ENCODE results near the gene SHC1. TPM values are rescaled to one million over a fixed set of nuclear protein-coding genes. Genes with fewer than 3 reads are reported as not detected.

SHC1 gene
- total RNA-seq, 2 donors from 2014 or later = 69.5 to 80.5 TPM

GRCh38 chr1:154948079-154948478 lies 22.5 kb downstream of the SHC1 start:
- no peak overlapping the region for H3K27ac ChIP-seq
- no peaks in the 10 kb centered on the region for H3K27me3 ChIP-seq
- DNase-seq (ENCODE audit: low spot score) = no peak
- no peak overlapping the region for H3K4me3 ChIP-seq
- H3K36me3 ChIP-seq = peaks cover 22% of the 10 kb centered on the region
- H3K9me3 ChIP-seq = no peaks in the 10 kb centered on the region
- peaks cover 0 to 30% of the 10 kb centered on the region in 2 donors for H3K4me1 ChIP-seq
- no peak for TF ChIP-seq CTCF (IDR thresholded peaks at IDR 0.05)

- Histone ChIP-seq H3K27me3 (no peaks in the 10 kb centered on the region), H3K27ac (no peak overlapping the region), H3K9me3 (no peaks in the 10 kb centered on the region), H3K4me3 (no peak overlapping the region), H3K4me1 (peaks cover 0 to 32% of the 10 kb centered on the region in 2 donors), H3K36me3 (peaks cover 19% of the 10 kb centered on the region)
- DNase-seq (ENCODE audit: low spot score) = no peak
- TF ChIP-seq CTCF (IDR thresholded peaks at IDR 0.05) = no peak
These were observed 24.3 kb downstream of the SHC1 start for GRCh38 chr1:154945962-154946850.

- Histone ChIP-seq H3K27me3 (no peaks in the 10 kb centered on the region), H3K4me1 (peaks cover 0 to 40% of the 10 kb centered on the region in 2 donors), H3K36me3 (peaks cover 15% of the 10 kb centered on the region), H3K4me3 (no peak overlapping the region), H3K9me3 (no peaks in the 10 kb centered on the region), H3K27ac (peak overlapping the region; percentile 60 to 66)
- no peak for DNase-seq (ENCODE audit: low spot score)
- TF ChIP-seq CTCF (IDR thresholded peaks at IDR 0.05) = no peak
These were observed 25.2 kb downstream of the SHC1 start for GRCh38 chr1:154945160-154945961.

- H3K36me3 ChIP-seq = peaks cover 15% of the 10 kb centered on the region
- peak overlapping the region; percentile 60 to 66 for H3K27ac ChIP-seq
- no peak overlapping the region for H3K4me3 ChIP-seq
- H3K27me3 ChIP-seq = no peaks in the 10 kb centered on the region
- H3K9me3 ChIP-seq = no peaks in the 10 kb centered on the region
- DNase-seq (ENCODE audit: low spot score) = no peak
- TF ChIP-seq CTCF (IDR thresholded peaks at IDR 0.05) = no peak
- peaks cover 0 to 48% of the 10 kb centered on the region in 2 donors for H3K4me1 ChIP-seq
These were observed 26.0 kb downstream of the SHC1 start for GRCh38 chr1:154944401-154945159.

GRCh38 chr1:154943649-154944400 lies 26.7 kb downstream of the SHC1 start:
- peak; percentile 50 to 78 for TF ChIP-seq CTCF (IDR thresholded peaks at IDR 0.05)
- no peak overlapping the region for H3K4me3 ChIP-seq
- H3K4me1 ChIP-seq = peaks cover 0 to 49% of the 10 kb centered on the region in 2 donors
- DNase-seq (ENCODE audit: low spot score) = no peak
- H3K36me3 ChIP-seq = peaks cover 15% of the 10 kb centered on the region
- no peaks in the 10 kb centered on the region for H3K27me3 ChIP-seq
- H3K9me3 ChIP-seq = no peaks in the 10 kb centered on the region
- H3K27ac ChIP-seq = peak overlapping the region; percentile 60 to 66

Data from right atrium auricular region (tissue), 2 donors.